ENCODE data around the gene TIFAB.

TIFAB gene

DNA sequence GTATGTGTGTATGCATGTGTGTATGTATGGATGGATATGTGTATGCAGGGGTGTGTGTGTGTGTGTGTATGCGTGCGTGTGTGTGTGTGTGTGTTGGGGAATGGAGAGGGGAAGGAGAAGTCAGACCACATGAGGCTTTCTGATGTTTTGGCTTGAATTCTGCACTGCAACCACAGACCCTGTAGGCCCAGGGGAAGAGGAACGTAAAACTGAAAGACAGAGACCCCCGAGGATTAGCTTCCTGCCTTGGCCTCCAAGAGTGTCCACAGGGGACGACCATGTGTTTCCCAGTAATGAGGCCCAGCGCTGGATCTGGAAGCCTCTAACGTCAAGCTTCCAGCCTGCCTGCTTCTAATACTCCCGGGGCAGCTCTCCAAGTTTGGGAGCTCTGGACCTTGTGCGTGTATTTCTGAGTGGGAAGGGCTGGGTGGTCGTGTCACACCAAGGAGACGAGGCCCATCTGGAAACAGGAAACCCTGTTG lies 10.8 kb downstream of the TIFAB start:
- DNase-seq = peak; percentile 36

- no peak for DNase-seq
These were observed 11.2 kb downstream of the TIFAB start for GRCh38 chr5:135440916-135441315.

DNA sequence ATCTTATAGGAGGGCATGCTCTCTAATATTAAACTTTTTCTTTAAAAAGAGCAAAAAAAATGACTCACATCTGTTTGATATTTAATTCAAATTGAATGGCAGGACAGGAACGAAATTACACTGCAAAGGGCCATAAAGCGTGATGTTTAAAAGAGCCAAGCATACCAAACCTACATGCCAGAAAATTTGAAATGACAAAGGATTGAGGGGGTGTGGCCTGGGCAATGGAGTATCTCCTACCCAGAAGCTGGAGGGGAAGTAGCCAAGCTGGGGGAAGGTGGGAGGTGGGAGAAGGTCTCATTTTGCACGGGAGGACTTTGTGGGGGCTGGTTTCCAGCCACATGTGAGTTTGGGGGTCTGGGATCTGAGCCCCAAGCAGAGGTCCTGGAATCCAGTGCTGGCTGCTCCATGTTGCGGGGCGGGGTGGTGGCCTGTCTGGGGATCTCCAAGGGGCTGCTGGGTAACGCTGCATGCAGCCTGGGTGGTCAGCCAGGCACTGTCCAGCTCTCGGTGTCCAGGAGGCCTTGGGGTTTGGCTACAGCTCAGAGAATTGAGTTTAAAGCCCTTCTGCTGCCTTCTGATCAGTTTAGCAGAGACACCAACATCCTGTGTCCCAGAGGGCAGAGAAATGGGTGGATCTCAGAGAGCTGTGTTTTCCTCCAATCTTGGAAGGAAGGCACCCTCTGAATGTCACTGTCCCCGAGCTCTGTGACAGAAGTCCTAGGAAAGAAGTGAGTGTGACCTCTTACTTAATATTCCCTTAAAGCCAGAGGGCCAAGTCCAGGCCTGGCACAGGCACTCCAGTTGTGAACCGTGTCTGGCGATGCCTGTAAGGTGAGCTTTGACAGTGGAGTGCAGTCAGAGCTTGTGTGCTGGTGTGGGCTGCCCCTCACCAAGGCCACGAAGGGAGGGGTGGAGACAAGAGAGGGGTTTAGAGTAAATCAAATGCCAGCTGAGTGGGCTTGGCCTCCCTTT lies 12.6 kb downstream of the TIFAB start:
- no peak for DNase-seq

- DNase-seq = no peak
These were observed 13.4 kb downstream of the TIFAB start for GRCh38 chr5:135438636-135439221.

GRCh38 chr5:135437796-135438560 lies 14.2 kb downstream of the TIFAB start:
- peak; percentile 33 for DNase-seq

GRCh38 chr5:135437422-135437795 lies 14.7 kb downstream of the TIFAB start:
- peak; percentile 80 for DNase-seq

DNA sequence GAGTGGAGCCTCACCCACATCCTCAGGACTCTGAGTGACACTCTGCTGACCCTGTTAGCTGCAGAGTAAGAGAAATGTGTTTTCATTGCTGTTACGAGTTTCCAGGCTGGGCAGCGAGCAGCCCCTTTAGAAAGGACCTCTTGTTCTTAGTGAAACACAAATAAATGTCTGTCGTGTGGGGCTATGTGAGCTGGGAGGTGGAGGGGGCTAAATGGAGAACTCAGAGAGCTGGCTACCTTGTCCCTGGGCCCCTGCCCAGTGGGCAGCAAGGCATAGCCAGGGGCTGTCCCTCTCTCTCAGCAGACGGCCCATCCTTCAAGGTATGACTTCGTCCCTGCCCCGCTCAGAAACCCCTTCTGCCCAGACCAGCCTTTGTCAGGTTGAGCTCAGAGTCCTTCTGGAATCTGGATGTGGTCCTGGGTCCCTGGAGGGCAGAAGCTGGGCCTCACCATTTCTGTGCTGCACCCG lies 15.2 kb downstream of the TIFAB start:
- no peak for DNase-seq

DNA sequence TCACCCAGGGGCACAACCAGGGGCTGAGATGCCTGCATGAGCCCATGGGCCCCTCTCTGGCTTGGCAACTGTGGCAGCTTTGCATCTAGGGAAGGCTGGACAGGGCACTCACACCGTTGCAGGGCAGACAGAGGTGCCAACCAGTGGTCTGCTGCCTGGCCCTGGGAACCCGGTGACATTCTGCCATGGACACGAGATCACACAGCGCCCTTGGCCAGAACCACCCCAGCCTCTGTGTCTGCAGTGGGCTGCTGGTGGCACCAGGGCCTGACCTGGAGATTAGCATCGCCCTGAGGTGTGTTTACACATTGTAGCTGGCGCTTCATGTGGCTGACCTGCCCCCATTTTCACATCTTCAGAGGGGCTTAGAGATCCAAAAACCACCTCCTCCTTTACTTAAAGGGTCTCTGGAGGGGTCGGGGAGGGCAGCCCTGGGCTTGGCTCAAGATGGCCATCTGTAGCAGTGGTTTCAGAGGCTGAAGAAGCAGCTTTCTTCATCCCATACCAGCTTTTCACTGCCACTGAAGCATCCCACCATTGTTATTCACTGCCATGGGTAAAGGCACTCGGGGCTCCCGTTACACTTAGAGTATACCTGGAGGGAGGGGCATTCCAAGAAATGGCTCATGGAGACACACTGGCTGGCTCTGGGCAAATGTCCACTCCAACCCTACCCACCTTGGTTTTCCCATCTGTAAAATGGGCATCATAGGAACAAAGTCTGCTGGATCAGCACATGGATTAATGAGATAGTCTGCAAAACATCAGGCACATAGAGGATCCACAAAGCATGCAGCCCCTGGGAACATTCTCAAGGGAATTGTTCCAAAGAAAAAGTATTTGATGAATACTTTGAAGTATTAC lies 16.5 kb downstream of the TIFAB start:
- DNase-seq = no peak

DNA sequence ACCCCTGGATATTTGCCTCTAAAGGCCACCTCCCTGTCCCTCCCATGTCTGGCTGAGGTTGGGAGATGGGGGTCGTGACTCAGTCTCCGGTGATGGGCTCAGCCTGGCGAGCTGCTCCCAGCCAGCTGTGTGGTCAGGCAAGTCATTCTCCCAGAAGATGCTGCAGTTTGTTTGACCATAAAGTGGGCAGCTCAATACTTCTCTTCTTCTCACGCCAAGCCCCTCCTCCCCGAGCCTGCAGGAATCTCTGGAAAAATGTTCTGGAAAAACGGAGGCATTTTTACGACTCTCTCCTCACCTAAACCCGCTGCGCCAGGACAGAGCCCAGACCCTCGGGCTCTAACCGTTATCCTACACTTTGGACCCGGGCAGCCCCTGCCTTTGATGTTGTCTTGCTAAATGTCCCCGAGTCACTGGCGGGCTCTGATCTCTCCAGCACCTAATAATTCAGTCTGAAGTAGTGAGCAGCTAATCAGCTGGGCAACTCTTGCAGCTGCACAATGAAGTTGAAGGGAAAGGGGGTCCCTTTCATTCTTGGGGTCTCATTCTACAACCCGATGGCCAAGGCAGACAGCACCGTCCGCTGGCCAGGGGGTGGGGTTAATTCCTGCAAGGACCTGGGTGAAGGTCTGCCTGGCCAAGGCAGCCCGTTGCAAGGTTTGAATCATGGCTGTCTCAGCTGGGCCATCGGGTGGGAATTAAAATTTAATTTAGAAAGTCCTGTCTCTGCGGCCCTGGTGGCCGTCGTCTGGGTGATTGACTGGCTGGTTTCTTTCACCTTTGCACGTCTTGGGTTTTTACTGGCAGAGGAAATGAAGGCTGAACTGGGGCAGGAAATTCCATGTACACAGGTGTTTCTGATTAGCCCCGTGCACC lies 17.3 kb downstream of the TIFAB start:
- DNase-seq = no peak

DNA sequence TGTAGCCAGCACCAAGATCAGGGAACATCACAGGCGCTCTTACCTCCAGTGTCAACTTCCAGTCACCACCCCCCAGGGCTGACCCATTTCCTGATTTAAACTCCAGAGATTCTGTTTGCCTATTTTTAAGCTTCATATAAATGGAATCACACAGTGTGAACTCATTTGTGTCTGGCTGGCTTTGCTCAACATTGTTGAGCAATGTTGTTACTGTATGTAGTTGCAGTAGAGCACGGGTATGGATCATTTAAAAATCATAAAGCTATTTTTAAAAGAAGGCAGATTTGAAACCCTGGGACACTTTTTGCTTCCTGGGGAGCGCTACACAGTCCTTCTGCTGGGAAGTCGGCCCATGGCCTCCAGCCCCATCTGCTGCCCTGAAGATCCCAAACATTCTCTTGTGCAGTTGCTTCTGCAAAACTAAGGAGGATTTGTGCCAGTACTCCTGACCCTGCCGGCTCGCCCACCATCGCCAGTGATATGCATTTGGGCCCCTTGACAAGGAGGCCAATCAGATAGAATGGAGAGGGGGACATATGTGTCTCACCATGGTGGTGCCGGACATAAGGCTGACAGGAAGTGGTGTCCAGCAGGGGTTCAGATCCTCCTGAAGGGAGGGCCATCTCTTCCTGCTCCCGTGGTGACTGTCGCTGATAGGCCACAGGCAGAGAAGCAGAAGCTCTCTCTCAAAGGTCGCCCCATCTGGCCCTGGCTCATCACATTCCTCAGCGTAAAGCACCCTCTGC lies 18.3 kb downstream of the TIFAB start:
- DNase-seq = peak; percentile 88

DNA sequence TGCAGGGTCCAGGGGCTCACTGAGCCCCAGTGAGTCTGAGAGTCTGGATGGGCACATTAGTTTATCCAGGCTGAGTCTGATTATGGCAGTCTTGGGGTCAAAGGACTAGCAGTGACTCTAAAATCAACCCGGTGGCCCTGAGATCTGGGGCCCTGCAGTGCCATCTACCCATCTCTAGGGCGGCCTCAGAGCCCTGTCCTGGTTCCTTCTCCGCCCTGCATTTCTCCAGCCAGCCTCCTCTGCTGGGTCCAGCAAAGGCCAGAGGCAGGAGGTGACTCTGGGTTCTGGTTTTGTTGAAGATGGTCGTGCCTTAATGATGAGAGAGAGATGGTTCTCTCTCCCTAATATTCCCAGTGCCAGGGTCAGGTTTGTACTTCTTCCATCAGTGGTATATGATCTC lies 20.0 kb downstream of the TIFAB start:
- DNase-seq = no peak

GRCh38 chr5:135430135-135430437 lies 22.1 kb downstream of the TIFAB start:
- no peak for DNase-seq

- no peak for DNase-seq
These were observed 22.6 kb downstream of the TIFAB start for GRCh38 chr5:135429301-135430134.

- DNase-seq = no peak
These were observed 23.6 kb downstream of the TIFAB start for GRCh38 chr5:135428586-135428985.

DNA sequence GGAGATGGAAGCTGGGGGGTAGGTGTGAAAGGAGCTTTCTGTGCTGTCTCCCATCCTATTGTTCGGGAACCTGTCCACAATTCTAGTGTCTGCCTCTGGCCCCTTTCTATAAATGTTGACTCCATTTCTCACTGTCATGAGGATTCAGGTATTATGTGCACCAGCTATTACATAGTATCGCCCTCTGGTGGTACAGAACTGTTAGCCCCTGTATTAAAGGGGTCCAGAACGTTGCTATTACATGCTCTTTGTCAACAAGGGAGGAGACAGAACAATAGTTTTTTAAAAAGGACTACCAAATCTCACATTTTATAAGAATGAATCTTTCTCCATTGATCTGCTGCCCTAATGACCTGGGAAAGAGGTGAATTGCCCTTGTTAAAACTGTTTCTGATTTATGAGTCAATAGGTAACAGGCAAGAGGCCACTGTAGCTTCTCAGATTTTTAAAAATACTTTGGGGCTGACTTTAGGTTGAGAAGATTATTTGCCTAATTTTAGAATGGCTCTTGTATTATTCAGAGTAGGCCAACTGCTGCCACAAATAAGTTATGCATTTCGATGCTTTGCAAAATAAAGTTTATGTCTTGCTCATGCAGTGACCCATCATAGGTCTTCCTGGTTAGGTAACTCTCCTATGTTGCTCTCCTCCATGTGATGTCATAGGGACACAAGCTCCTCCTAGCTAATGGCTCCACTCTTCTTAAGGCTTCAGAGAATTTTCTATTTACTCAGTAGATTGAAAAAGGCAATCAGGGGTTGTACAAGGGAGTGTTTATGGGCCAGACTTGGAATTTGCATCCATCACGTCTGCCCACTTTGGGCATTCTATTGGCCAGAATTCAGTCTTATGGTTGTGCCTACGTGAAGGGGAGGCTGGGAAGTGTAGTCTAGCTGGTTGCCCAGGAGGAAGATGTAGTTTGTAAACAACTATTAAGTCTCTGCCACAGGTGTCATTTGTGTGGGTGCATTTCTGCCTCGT lies 25.8 kb downstream of the TIFAB start:
- DNase-seq = peak; percentile 56

DNA sequence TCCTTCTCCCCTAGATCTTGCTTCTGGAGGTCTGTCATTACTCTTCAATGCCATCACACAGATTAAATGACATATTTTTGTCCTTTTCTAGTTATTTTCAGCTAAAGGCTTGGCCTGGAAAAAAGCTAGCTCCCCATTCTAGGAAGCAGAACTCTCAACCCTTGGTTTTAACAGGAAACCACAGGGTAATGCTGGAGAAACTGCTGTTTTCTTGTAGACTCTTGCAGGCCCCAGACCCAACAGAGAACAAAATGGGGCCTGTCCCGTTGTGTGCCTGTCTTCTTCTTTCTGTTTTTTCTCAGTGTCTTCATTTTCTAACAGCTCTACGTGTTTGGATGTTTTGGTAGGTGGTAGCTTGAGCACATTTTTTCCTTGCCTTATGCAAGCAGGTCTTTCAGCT lies 26.5 kb downstream of the TIFAB start:
- no peak for DNase-seq

GRCh38 chr5:135423846-135424168 lies 28.3 kb downstream of the TIFAB start:
- no peak for DNase-seq

- DNase-seq = peak; percentile 78
These were observed 28.9 kb downstream of the TIFAB start for GRCh38 chr5:135423146-135423845.
